GM19467 (cell line): Measurements from ENCODE around the gene ACOT9.
A peak's percentile ranks its signal among the peaks of the same experiment; 100 is the strongest.
"Not testable (repeated sequence)": the region's sequence is repeated elsewhere in the genome, so short reads cannot be mapped to it uniquely, and the experiment has no call there.

Source experiments
- ATAC-seq: cut with Tn5 transposase; IDR thresholded peaks from one replicate; pipeline ENCODE4 v1.9.1; 2021; ENCODE audit warnings: mild to moderate bottlenecking, moderate library complexity; ENCODE audit not compliant: unreplicated experiment

The ACOT9 gene, protein sequence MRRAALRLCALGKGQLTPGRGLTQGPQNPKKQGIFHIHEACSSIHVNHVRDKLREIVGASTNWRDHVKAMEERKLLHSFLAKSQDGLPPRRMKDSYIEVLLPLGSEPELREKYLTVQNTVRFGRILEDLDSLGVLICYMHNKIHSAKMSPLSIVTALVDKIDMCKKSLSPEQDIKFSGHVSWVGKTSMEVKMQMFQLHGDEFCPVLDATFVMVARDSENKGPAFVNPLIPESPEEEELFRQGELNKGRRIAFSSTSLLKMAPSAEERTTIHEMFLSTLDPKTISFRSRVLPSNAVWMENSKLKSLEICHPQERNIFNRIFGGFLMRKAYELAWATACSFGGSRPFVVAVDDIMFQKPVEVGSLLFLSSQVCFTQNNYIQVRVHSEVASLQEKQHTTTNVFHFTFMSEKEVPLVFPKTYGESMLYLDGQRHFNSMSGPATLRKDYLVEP

DNA sequence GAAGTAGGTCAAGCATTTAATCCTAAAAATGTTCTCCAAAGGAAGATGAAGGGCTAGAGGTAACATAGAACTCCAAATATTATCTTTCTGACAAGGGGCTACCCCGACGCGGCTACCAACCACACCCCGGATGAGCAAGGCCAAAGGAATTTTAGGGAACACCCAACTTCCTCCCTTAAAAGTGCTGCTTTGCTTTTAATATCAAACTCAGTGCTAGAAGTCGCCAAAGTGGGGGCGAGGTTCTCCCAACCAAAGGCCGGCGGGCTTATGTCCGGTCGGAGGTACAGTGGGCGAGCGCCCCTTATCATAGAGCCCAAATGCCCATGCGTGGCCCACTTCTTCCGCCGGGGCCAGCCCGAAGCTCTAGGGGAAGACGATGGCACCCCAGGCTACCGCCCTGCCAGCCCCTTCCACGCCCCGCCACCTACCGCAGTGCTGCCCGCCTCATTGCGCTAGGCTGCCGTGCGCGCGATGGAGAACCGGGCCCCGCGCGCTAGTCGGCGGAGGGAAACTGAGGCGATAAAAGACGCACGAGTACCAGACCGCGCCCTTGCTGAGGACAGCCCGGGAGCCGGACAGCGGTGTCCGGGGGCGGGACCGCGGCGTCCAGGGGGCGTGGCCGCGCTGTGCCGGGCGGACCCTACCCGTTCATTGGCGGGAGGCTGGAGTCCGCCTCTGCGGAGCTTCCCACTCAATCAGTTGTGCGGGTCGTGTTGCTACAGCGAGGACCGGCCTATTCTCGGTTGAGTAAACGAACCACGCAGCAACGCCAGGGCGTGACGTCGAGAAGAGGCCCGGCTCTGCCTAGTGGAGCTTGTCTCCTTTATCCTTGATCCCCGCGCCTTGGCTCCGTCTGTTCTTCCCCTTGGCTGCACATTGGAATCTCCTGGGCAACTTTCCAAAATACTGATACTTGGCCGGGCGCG, at the start of gene ACOT9:
ACOT9 (minus strand) TSS at position 580 of the 926 bp plus-strand sequence; CDS start at position 448, 132 bp downstream.
- ATAC-seq: peak; percentile 91

- ATAC-seq: no peak
Observed at GRCh38 chrX:23790155-23790497, 47.0 kb upstream of the ACOT9 start.

GRCh38 chrX:23789386-23790154, 46.5 kb upstream of the ACOT9 start:
- ATAC-seq: no peak

DNA sequence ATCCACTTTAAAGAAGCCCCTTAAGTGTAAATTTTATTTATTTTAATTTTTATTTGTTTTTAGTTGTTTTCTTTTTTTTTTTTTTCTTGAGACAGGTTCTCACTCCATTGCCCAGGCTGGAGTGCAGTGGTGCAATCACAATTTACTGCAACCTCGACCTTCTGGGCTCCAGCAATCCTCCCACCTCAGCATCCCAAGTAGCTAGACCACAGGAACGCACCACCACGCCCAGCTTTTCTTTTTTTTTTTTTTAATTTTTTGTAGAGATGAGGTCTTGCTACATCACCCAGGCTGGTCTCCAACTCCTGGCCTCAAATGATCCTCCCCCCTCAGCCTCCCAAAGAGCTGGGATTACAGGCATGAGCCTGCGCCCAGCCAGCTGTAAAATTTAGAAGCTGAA, 45.9 kb upstream of the ACOT9 start:
- ATAC-seq: no peak

GRCh38 chrX:23788521-23788920, 45.4 kb upstream of the ACOT9 start:
- peak; percentile 57 for ATAC-seq

DNA sequence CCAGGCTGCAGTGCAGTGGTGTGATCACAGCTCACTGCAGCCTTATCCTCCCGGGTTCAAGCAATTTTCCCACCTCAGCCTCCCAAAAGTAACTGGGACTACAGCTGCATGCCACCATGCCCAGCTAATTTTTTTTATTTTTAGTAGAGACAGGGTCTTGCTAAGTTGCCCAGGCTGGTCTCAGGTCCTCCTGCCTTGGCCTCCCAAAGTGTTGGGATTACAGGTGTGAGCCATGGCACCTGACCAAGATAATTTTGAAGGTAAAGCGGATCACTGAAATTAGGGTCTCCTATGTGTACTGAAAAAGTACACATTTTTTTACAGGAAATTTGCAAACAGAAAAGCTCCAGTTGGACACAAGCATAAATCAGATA, 44.7 kb upstream of the ACOT9 start:
- no peak for ATAC-seq

- no peak for ATAC-seq
Observed at GRCh38 chrX:23786268-23786815, 43.3 kb upstream of the ACOT9 start.

DNA sequence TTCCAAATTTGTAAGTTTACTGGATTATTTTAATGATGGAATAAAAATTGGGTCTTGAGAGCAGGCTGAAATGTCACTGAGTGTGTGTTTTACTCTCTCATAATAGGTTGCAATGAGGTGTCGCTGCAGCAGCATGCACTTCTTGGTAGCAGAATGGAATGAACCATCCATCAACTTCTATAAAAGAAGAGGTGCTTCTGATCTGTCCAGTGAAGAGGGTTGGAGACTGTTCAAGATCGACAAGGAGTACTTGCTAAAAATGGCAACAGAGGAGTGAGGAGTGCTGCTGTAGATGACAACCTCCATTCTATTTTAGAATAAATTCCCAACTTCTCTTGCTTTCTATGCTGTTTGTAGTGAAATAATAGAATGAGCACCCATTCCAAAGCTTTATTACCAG, 42.5 kb upstream of the ACOT9 start:
- ATAC-seq: no peak

DNA sequence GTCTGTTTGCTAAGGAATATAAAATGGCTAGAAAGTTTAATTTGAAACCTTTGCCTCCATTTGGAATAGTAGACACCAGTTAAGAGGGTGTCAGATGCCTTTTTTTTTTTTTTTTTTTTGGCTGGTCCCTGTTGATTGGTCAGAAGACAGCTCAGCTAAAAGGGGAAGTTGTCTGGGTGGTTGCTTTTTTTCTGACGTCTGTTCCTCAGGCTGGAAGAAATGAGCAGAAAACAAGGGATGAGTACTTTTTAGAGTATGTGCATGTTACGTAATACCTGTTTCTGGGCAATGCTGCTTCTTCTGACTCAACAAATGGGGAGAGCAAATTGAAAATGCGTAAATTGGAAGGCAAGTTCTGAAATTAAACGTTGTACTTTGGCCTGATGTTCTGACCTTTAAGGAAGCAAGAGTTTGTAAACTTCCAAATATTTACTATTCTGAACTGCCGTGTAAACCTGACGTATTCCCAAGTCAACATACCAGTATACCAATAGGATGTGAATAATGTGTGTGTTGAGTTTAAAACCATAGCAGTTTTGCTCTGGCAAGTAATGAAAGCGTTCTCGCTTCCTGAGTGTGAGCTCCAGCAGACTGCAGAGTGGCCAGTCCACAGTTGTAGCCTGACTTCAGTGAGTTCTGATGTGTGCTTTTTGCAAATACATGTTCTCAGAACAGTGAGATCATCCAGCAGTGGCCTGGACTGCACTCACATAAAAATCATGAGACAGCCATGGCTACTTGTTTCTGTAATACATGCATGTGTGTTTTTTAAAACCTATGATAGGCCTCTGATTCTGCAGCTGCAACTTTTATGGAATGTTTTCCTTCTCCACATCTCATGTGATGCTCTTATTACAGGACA, 41.6 kb upstream of the ACOT9 start:
- no peak for ATAC-seq

DNA sequence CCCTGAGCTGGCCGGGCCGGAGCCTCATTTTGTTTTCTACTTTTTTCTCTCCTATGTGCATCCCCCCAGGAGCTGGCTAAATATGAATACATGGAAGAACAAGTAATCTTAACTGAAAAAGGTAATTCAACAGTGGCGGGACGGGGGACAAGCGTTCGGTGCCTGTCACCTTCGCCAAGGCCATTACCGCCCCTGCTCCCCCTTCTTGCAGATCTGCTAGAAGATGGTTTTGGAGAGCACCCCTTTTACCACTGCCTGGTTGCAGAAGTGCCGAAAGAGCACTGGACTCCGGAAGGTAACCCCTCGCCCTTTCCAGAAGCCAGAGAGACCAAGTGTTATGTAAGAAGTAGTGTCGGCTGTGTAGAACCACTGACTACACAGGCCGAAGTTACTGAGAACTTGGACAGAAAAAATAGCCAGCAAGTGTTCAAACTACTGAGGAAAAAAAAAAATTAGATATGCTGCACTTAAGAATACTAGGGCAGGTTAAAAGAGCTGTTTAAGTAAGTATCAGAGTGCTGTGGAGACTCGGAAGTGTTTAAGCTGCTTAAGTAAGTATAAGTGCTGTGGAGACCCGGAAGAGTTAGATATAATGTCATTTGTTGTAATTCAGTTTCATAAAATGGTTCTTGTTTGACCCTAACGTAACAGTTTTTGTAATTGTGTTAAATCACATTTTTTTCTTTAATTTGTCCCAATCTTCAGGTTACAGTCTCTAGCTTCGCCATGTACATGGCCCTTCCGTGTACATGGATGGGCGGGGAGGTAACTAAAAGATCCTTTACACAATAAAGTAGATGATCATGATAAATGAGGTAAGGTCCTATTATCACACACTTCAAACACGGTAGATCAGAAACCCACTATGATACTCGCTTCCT, 40.8 kb upstream of the ACOT9 start:
- no peak for ATAC-seq

DNA sequence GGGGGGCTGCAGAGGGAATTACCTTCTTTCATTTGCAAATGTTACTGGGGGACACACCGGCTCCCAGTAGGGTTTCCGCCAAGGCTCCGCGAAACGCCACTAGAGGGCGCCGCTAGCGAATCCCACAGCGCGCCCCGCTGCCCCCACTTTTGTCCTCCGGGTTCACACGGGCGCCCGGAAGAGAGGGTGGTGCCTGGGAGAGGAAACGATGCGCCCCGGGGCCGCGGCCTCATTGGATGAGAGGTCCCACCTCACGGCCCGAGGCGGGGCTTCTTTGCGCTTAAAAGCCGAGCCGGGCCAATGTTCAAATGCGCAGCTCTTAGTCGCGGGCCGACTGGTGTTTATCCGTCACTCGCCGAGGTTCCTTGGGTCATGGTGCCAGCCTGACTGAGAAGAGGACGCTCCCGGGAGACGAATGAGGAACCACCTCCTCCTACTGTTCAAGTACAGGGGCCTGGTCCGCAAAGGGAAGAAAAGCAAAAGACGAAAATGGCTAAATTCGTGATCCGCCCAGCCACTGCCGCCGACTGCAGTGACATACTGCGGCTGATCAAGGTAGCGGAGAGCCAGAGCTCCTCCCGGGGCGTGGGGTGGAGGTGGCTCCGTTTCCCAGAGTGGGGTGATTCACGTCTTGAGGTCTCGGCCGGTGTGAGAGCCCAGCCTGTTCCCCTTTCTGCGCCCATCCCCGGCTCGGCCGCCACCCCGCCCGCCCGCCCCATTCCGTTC, 40.0 kb upstream of the ACOT9 start, which contains the start of gene SAT1:
SAT1 (plus strand) TSS at position 311 of the 726 bp plus-strand sequence; CDS start at position 490, 179 bp downstream.
- peak; percentile 79 for ATAC-seq

DNA sequence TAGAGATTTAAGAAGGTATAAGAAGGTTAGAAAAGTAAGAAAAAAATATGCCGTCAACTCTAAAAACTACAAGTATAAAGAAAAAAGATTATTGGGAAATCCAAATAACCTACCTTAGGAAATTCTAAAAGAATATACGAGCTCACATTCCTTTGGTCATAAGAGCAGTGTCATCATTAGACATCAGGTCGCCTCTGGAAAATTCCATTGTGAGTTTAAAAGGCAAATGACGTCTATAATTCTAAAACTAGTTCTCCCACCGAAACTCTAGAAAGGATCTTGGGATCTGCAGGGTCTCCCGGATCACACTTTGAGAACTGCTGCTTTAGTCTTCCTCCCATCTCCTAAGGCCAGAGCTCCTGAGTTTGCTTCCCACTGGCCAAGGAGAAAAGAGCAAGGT, 39.4 kb upstream of the ACOT9 start:
- ATAC-seq: no peak

DNA sequence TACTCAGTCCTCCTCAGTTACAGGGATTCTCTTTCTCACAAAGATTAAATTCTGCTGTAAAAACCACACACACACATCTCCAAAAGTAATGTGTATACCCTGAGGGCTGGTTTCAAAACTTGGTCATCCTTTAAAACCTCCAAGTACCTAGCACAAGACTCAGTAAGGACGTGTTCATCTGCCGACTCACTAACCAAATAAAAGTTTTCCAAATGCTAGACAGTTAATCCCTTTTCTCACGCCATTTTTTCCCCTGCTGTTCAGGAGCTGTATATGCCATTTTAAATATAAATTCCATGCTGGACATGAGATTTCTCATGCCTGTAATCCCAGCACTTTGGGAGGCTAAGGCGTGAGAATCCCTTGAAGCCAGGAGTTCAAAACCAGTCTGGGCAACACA, 35.9 kb upstream of the ACOT9 start:
- ATAC-seq: no peak

- no peak for ATAC-seq
Observed at GRCh38 chrX:23776363-23776762, 33.3 kb upstream of the ACOT9 start.

- ATAC-seq: peak; percentile 93
Observed at GRCh38 chrX:23773601-23774175, 30.6 kb upstream of the ACOT9 start.

GRCh38 chrX:23771086-23771485, 28.0 kb upstream of the ACOT9 start:
- not testable (repeated sequence) for ATAC-seq

DNA sequence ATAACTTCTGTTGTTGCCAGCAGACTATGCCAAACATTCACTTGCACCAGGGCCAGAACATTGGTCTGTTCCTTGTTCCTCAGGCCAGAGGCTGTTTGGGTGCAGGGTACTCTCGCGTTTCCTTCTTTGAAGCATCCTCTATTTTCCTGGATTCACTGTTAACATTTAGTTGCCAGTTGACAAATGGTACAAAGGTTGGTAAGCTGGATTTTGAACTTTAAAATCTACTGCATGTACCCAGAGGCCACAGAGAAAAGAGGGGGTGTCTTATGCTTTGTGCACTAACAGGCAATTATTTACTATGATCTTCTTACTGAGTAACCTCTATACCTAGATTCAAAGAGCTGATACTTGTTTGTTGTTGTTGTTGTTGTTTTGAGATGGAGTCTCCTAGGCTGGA, 27.1 kb upstream of the ACOT9 start:
- no peak for ATAC-seq
